Measurements from ENCODE around the gene TTC39A. TPM values are rescaled to one million over a fixed set of nuclear protein-coding genes. Genes with fewer than 3 reads are reported as not detected.
"Not testable (repeated sequence)": the region's sequence is repeated elsewhere in the genome, so short reads cannot be mapped to it uniquely, and the experiment has no call there.

TTC39A gene
- total RNA-seq, 1 donor from 2014 or later = 0.28 TPM

GRCh38 chr1:51328279-51328678, 2.1 kb downstream of the TTC39A start:
- no peaks in the 10 kb centered on the region for H3K9me3 Mint-ChIP-seq
- intact Hi-C loops (cut with micrococcal nuclease) = no loop called here
- H3K4me3 Mint-ChIP-seq = no peak overlapping the region
- no peaks in the 10 kb centered on the region for H3K36me3 Mint-ChIP-seq (ENCODE audit: low read depth)
- peaks cover 36% of the 10 kb centered on the region for H3K27me3 Mint-ChIP-seq
- H3K4me1 Mint-ChIP-seq = peaks cover 12% of the 10 kb centered on the region
- no peak for DNase-seq
- no peak overlapping the region for H3K27ac Mint-ChIP-seq

GRCh38 chr1:51327386-51327785, 3.0 kb downstream of the TTC39A start:
- intact Hi-C loops (cut with micrococcal nuclease) = no loop called here
- H3K4me3 Mint-ChIP-seq = no peak overlapping the region

DNA sequence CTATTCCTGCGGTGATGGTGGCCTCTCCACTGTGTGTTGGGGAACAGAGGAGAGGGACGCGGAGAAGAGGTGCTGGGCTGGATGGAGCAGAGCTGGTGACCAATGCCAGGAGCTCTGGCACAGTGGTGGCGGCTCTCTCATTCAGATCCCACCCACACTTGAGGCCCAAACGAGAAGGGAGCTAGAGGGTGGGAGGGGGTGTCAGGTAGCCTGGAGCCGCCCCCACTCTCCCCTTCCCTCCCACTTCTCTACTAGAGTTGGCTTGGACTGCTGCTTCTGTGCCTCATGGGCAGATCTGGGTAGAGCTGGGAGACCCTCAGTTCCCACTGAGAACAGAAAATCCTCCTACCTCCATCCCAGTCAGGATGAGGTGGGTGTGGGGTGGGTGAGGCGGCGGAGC, 3.5 kb downstream of the TTC39A start:
- Mint-ChIP-seq H3K36me3 (ENCODE audit: low read depth) (no peaks in the 10 kb centered on the region), H3K27ac (no peak overlapping the region), H3K9me3 (no peaks in the 10 kb centered on the region), H3K4me3 (no peak overlapping the region), H3K4me1 (peaks cover 12% of the 10 kb centered on the region), H3K27me3 (peaks cover 40% of the 10 kb centered on the region)
- DNase-seq = no peak
- intact Hi-C loops (cut with micrococcal nuclease) = no loop called here

More at GRCh38 chr1:51327386-51327785, 3.0 kb downstream of the TTC39A start:
- DNase-seq = no peak
- Mint-ChIP-seq H3K4me1 (peaks cover 12% of the 10 kb centered on the region), H3K27me3 (peaks cover 41% of the 10 kb centered on the region), H3K36me3 (ENCODE audit: low read depth) (no peaks in the 10 kb centered on the region), H3K9me3 (no peaks in the 10 kb centered on the region), H3K27ac (no peak overlapping the region)

DNA sequence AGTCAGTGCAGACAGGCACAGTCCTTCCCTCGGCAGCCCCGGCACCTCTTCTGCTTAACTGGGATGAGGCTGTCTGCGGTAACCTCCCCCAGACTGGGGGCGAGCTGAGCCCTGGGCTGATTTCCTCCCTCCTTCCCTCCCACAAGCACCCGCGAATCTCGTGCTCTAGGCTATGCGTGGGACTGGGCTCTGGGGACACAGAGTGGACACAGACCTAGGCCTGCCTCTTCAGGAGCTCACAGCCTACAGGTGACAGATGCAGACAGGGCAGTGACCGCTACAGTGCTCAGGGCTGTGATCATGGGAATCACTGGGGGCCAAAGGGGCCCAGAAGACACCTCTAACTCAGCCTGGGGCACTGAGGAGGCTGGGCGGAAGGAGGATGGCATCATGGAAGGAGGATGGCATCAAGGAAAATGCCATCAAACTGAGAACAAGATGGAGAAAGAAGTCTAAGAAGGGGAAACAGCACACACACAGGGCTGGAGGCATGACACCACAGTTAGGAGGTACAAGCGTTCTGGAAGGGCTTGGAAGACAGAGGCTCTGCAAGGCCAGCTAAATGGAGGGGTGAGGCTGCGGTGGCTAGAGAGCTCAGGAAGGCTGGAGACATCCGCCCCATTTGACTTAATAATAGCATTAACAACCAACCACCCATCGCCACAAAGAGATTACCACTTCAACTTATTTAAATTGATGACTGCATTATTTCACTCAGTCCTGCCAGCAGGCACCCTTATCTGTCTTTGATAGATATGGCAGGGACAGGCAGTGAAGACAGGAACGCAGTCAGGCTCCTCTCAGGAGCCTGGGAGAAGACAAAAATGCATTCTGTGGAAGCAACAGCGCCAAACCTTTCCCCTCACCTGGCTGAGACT, 4.2 kb downstream of the TTC39A start:
- intact Hi-C loops (cut with micrococcal nuclease) = no loop called here
- Mint-ChIP-seq H3K27ac (no peak overlapping the region), H3K9me3 (no peaks in the 10 kb centered on the region), H3K36me3 (ENCODE audit: low read depth) (no peaks in the 10 kb centered on the region), H3K27me3 (peaks cover 33% of the 10 kb centered on the region), H3K4me1 (peaks cover 7% of the 10 kb centered on the region), H3K4me3 (no peak overlapping the region)
- DNase-seq = no peak

- Mint-ChIP-seq H3K4me3 (no peak overlapping the region), H3K27me3 (peaks cover 28% of the 10 kb centered on the region)
- no peak for DNase-seq
Measured at GRCh38 chr1:51325391-51325790, 5.0 kb downstream of the TTC39A start.

DNA sequence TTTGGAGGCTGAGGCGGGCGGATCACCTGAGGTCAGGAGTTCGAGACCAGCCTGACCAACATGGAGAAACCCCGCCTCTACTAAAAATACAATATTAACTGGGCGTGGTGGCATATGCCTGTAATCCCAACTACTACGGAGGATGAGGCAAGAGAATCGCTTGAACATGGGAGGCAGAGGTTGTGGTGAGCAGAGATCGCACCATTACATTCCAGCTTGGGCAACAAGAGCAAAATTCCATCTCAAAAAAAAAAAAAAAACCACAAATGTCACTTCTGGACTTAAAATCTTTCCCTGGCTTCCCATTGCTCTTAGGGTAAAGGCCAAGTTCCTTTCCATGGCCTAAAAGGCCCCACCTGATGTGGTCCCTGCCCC, 5.4 kb downstream of the TTC39A start:
- H3K9me3 Mint-ChIP-seq; intact Hi-C loops (cut with micrococcal nuclease); H3K4me1 Mint-ChIP-seq; H3K36me3 Mint-ChIP-seq (ENCODE audit: low read depth); H3K27ac Mint-ChIP-seq; H3K4me3 Mint-ChIP-seq; DNase-seq: not testable (repeated sequence)
- H3K27me3 Mint-ChIP-seq = peaks cover 28% of the 10 kb centered on the region

More at GRCh38 chr1:51325391-51325790, 5.0 kb downstream of the TTC39A start:
- no peaks in the 10 kb centered on the region for H3K36me3 Mint-ChIP-seq (ENCODE audit: low read depth)
- peaks cover 2% of the 10 kb centered on the region for H3K4me1 Mint-ChIP-seq
- intact Hi-C loops (cut with micrococcal nuclease) = no loop called here
- no peak overlapping the region for H3K27ac Mint-ChIP-seq
- no peaks in the 10 kb centered on the region for H3K9me3 Mint-ChIP-seq

DNA sequence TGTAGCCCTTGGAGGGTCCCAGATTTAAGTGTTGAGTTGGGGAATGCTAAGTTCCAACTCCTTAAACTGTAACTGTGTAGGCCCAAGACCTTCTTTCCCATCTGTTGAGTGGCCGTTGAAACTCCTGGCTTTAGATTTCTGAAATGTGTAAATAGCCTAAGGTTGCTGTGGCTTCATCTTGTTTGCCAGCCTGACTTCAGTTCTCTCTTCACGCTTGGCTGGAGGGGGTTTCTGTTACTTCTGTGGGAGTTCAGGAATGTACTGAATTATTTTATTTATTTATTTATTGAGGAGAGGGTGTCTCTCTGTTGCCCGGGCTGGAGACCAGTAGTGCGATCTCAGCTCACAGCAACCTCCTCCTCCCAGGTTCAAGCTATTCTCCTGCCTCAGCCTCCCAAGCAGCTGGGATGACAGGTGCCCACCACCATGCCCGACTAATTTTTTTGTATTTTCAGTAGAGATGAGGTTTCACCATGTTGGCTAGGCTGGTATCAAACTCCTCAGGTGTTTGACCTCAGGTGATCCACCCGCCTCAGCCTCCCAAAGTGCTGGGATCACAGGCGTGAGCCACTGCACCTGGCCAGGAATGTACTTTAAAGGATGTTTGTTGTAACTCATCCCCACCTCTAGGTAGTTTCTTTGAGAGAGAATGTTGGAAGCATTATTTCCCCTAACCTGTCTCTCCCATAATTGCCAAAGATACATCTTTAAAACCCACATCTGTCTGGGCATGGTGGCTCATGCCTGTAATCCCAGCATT, 5.9 kb downstream of the TTC39A start:
- intact Hi-C loops (cut with micrococcal nuclease) = no loop called here
- Mint-ChIP-seq H3K27me3 (peaks cover 24% of the 10 kb centered on the region), H3K9me3 (no peaks in the 10 kb centered on the region), H3K4me3 (no peak overlapping the region), H3K36me3 (ENCODE audit: low read depth) (no peaks in the 10 kb centered on the region), H3K27ac (no peak overlapping the region), H3K4me1 (peaks cover 2% of the 10 kb centered on the region)
- DNase-seq = no peak

GRCh38 chr1:51323778-51324177, 6.6 kb downstream of the TTC39A start:
- no peaks in the 10 kb centered on the region for H3K36me3 Mint-ChIP-seq (ENCODE audit: low read depth)
- peaks cover 21% of the 10 kb centered on the region for H3K27me3 Mint-ChIP-seq
- DNase-seq = no peak
- intact Hi-C loops (cut with micrococcal nuclease) = no loop called here
- peaks cover 2% of the 10 kb centered on the region for H3K4me1 Mint-ChIP-seq
- H3K9me3 Mint-ChIP-seq = no peaks in the 10 kb centered on the region
- no peak overlapping the region for H3K4me3 Mint-ChIP-seq
- H3K27ac Mint-ChIP-seq = no peak overlapping the region

DNA sequence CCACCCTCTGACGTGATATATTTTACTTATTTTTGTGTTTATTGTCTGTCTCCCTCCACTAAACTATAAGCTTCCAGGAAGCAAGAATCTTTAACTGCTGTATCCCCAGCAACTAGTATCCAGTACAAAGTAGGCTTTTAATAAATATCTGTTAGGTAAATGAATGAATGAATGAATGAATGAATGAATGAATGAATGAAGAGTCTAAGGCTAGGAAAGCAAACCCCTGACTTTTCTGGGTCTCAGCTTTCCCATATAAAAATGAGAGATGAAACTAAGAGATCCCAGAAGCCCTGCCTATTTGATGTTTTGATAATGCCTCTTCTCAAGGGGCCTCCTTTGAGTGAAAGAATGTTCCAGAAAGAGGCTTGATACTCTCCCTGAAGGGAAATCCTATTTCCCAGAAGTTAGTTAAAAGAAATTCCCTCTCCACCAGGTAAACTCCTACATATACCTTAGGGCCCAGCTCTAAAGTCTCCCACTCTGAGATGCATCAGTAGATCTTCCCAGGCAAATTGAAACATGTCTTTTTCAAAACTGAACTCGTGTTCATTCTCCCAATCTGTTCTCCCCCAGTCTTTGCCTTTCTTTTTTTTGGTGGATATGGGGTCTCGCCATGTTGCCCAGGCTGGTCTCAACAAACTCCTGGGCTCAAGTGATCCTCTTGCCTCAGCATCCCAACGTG, 7.8 kb downstream of the TTC39A start:
- no peaks in the 10 kb centered on the region for H3K36me3 Mint-ChIP-seq (ENCODE audit: low read depth)
- H3K4me3 Mint-ChIP-seq = no peak overlapping the region
- intact Hi-C loops (cut with micrococcal nuclease) = no loop called here
- H3K9me3 Mint-ChIP-seq = no peaks in the 10 kb centered on the region
- H3K27me3 Mint-ChIP-seq = peaks cover 16% of the 10 kb centered on the region
- no peak overlapping the region for H3K27ac Mint-ChIP-seq
- peaks cover 2% of the 10 kb centered on the region for H3K4me1 Mint-ChIP-seq
- no peak for DNase-seq

- H3K4me3 Mint-ChIP-seq = no peak overlapping the region
- H3K36me3 Mint-ChIP-seq (ENCODE audit: low read depth) = no peaks in the 10 kb centered on the region
- no peak overlapping the region for H3K27ac Mint-ChIP-seq
- no peak for DNase-seq
- H3K4me1 Mint-ChIP-seq = no peaks in the 10 kb centered on the region
- peaks cover 16% of the 10 kb centered on the region for H3K27me3 Mint-ChIP-seq
- H3K9me3 Mint-ChIP-seq = no peaks in the 10 kb centered on the region
- intact Hi-C loops (cut with micrococcal nuclease) = no loop called here
Measured at GRCh38 chr1:51321924-51322280, 8.5 kb downstream of the TTC39A start.

GRCh38 chr1:51320967-51321923, 9.1 kb downstream of the TTC39A start:
- Mint-ChIP-seq H3K4me3 (no peak overlapping the region), H3K27me3 (peaks cover 16% of the 10 kb centered on the region), H3K36me3 (ENCODE audit: low read depth) (no peaks in the 10 kb centered on the region), H3K9me3 (no peaks in the 10 kb centered on the region), H3K4me1 (no peaks in the 10 kb centered on the region), H3K27ac (no peak overlapping the region)
- no peak for DNase-seq
- intact Hi-C loops (cut with micrococcal nuclease) = no loop called here

GRCh38 chr1:51317798-51318197, 12.6 kb downstream of the TTC39A start:
- DNase-seq = no peak
- Mint-ChIP-seq H3K4me1 (peaks cover 14% of the 10 kb centered on the region), H3K27ac (no peak overlapping the region), H3K36me3 (ENCODE audit: low read depth) (no peaks in the 10 kb centered on the region), H3K9me3 (no peaks in the 10 kb centered on the region), H3K27me3 (peaks cover 4% of the 10 kb centered on the region), H3K4me3 (no peak overlapping the region)
- intact Hi-C loops (cut with micrococcal nuclease) = no loop called here

DNA sequence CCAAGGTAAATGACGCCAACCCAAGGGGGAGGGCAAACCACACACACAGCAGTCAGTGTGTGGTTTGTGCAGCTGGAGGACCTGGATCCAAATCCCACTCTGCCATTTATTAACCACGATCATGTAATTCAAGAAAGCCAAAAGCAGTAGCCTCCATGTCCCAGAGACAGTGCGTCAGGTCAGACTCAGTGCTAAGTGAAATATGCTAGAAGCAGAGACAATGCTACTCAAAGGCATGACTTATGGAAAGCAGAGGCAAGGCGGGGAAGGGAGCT, 13.6 kb downstream of the TTC39A start:
- Mint-ChIP-seq H3K27me3 (peaks cover 4% of the 10 kb centered on the region), H3K36me3 (ENCODE audit: low read depth) (no peaks in the 10 kb centered on the region), H3K4me1 (peaks cover 14% of the 10 kb centered on the region), H3K27ac (no peak overlapping the region), H3K9me3 (no peaks in the 10 kb centered on the region), H3K4me3 (no peak overlapping the region)
- no peak for DNase-seq
- intact Hi-C loops (cut with micrococcal nuclease) = no loop called here
